C4-2B (cell line): ENCODE data around the gene CRACR2A.

ENCODE experiments used
- H3K27ac ChIP-seq: fragments of 450-650 bp; 2 replicates; pipeline ENCODE4 v1.5.1; 2017
- CTCF ChIP-seq: fragments of 450-650 bp; conservative IDR thresholded peaks from 2 replicates; pipeline ENCODE4 v1.5.1; 2017; ENCODE audit warnings: mild to moderate bottlenecking
- ZFX ChIP-seq: fragments of 450-650 bp; IDR thresholded peaks from 2 replicates; pipeline ENCODE4 v1.6.1; 2017

Gene CRACR2A

GRCh38 chr12:3571323-3571722, 181.6 kb downstream of the CRACR2A start:
- TF ChIP-seq ZFX (no peak), CTCF (no peak)
- no peak overlapping the region for H3K27ac ChIP-seq

GRCh38 chr12:3568695-3569094, 184.2 kb downstream of the CRACR2A start:
- no peak for TF ChIP-seq ZFX
- TF ChIP-seq CTCF, result no peak
- H3K27ac ChIP-seq, result no peak overlapping the region

- TF ChIP-seq CTCF, result no peak
- H3K27ac ChIP-seq, result no peak overlapping the region
These were observed 186.9 kb downstream of the CRACR2A start for GRCh38 chr12:3565985-3566384.
